ENCODE data around the gene TENM3.

GRCh38 chr4:182478475-182478874 lies 235.3 kb downstream of the TENM3 start:
- TF ChIP-seq CTCF (IDR thresholded peaks at IDR 0.05; ENCODE audit: control extremely low read depth in 1 of 3, insufficient read depth in 1 of 3, low read depth in 1 of 3, low read length in 3 of 3), result peak in 2 of 3 experiments; percentile 24 to 31; a peak in 2 of 4 replicates
- no peak for TF ChIP-seq POLR2A (IDR thresholded peaks at IDR 0.05; ENCODE audit: control extremely low read depth in 1 of 2, low read depth in 2 of 2, low read length in 2 of 2)
